Activated naive CD8-positive, alpha-beta T cell (primary cell): Measurements from ENCODE around the gene THSD4.

Experiments
- H3K27ac Mint-ChIP-seq: one replicate; pipeline ENCODE4 v1.8.0; 2021; ENCODE audit warnings: mixed read lengths
- H3K27me3 Mint-ChIP-seq: one replicate; pipeline ENCODE4 v1.8.0; 2021; ENCODE audit warnings: mixed read lengths
- H3K36me3 Mint-ChIP-seq: one replicate; pipeline ENCODE4 v1.8.0; 2021; ENCODE audit warnings: mixed read lengths
- H3K4me1 Mint-ChIP-seq: one replicate; pipeline ENCODE4 v1.8.0; 2021; ENCODE audit warnings: low read depth, mixed read lengths
- H3K4me3 Mint-ChIP-seq: one replicate; pipeline ENCODE4 v1.8.0; 2021; ENCODE audit warnings: mild to moderate bottlenecking, mixed read lengths
- H3K9me3 Mint-ChIP-seq: one replicate; pipeline ENCODE4 v1.8.0; 2021; ENCODE audit warnings: low read depth, mixed read lengths

THSD4 gene

GRCh38 chr15:71538181-71538580 is 422.9 kb downstream of the THSD4 start:
- Mint-ChIP-seq H3K4me1 (no peaks in the 10 kb centered on the region), H3K36me3 (no peaks in the 10 kb centered on the region), H3K9me3 (no peaks in the 10 kb centered on the region), H3K27me3 (peaks cover 8% of the 10 kb centered on the region), H3K27ac (no peak overlapping the region), H3K4me3 (no peak overlapping the region)

GRCh38 chr15:71541746-71542145 is 426.5 kb downstream of the THSD4 start:
- Mint-ChIP-seq H3K4me1 (no peaks in the 10 kb centered on the region), H3K27me3 (peaks cover 8% of the 10 kb centered on the region), H3K27ac (no peak overlapping the region), H3K4me3 (no peak overlapping the region), H3K9me3 (no peaks in the 10 kb centered on the region), H3K36me3 (no peaks in the 10 kb centered on the region)

- peaks cover 8% of the 10 kb centered on the region for H3K27me3 Mint-ChIP-seq
- H3K27ac Mint-ChIP-seq = no peak overlapping the region
- H3K4me1 Mint-ChIP-seq = no peaks in the 10 kb centered on the region
- H3K36me3 Mint-ChIP-seq = no peaks in the 10 kb centered on the region
- H3K9me3 Mint-ChIP-seq = no peaks in the 10 kb centered on the region
- H3K4me3 Mint-ChIP-seq = no peak overlapping the region
These were observed 427.6 kb downstream of the THSD4 start for GRCh38 chr15:71542836-71543235.

- Mint-ChIP-seq H3K36me3 (no peaks in the 10 kb centered on the region), H3K9me3 (no peaks in the 10 kb centered on the region), H3K4me1 (no peaks in the 10 kb centered on the region), H3K27me3 (peaks cover 8% of the 10 kb centered on the region), H3K4me3 (no peak overlapping the region), H3K27ac (no peak overlapping the region)
These were observed 428.1 kb downstream of the THSD4 start for GRCh38 chr15:71543413-71543812.

- H3K27me3 Mint-ChIP-seq = peaks cover 5% of the 10 kb centered on the region
- no peaks in the 10 kb centered on the region for H3K36me3 Mint-ChIP-seq
- no peak overlapping the region for H3K4me3 Mint-ChIP-seq
- no peak overlapping the region for H3K27ac Mint-ChIP-seq
- no peaks in the 10 kb centered on the region for H3K9me3 Mint-ChIP-seq
- no peaks in the 10 kb centered on the region for H3K4me1 Mint-ChIP-seq
These were observed 430.0 kb downstream of the THSD4 start for GRCh38 chr15:71545223-71545760.

GRCh38 chr15:71545923-71546322 is 430.7 kb downstream of the THSD4 start:
- Mint-ChIP-seq H3K27ac (no peak overlapping the region), H3K9me3 (no peaks in the 10 kb centered on the region), H3K27me3 (peaks cover 5% of the 10 kb centered on the region), H3K4me1 (no peaks in the 10 kb centered on the region), H3K4me3 (no peak overlapping the region), H3K36me3 (no peaks in the 10 kb centered on the region)

- Mint-ChIP-seq H3K9me3 (no peaks in the 10 kb centered on the region), H3K27me3 (peaks cover 1% of the 10 kb centered on the region), H3K36me3 (no peaks in the 10 kb centered on the region), H3K4me3 (no peak overlapping the region), H3K27ac (no peak overlapping the region), H3K4me1 (no peaks in the 10 kb centered on the region)
These were observed 431.7 kb downstream of the THSD4 start for GRCh38 chr15:71547011-71547410.

- H3K4me1 Mint-ChIP-seq = no peaks in the 10 kb centered on the region
- no peaks in the 10 kb centered on the region for H3K27me3 Mint-ChIP-seq
- H3K4me3 Mint-ChIP-seq = no peak overlapping the region
- H3K9me3 Mint-ChIP-seq = no peaks in the 10 kb centered on the region
- H3K36me3 Mint-ChIP-seq = no peaks in the 10 kb centered on the region
- no peak overlapping the region for H3K27ac Mint-ChIP-seq
These were observed 433.1 kb downstream of the THSD4 start for GRCh38 chr15:71548401-71548807.

GRCh38 chr15:71549091-71549490 is 433.8 kb downstream of the THSD4 start:
- no peaks in the 10 kb centered on the region for H3K27me3 Mint-ChIP-seq
- H3K36me3 Mint-ChIP-seq = no peaks in the 10 kb centered on the region
- H3K4me3 Mint-ChIP-seq = no peak overlapping the region
- H3K27ac Mint-ChIP-seq = no peak overlapping the region
- H3K9me3 Mint-ChIP-seq = no peaks in the 10 kb centered on the region
- H3K4me1 Mint-ChIP-seq = no peaks in the 10 kb centered on the region

GRCh38 chr15:71549697-71550096 is 434.4 kb downstream of the THSD4 start:
- Mint-ChIP-seq H3K27ac (no peak overlapping the region), H3K4me3 (no peak overlapping the region), H3K4me1 (no peaks in the 10 kb centered on the region), H3K36me3 (no peaks in the 10 kb centered on the region), H3K27me3 (no peaks in the 10 kb centered on the region), H3K9me3 (no peaks in the 10 kb centered on the region)

GRCh38 chr15:71551566-71551965 is 436.3 kb downstream of the THSD4 start:
- Mint-ChIP-seq H3K4me1 (no peaks in the 10 kb centered on the region), H3K27me3 (no peaks in the 10 kb centered on the region), H3K4me3 (no peak overlapping the region), H3K36me3 (no peaks in the 10 kb centered on the region), H3K9me3 (no peaks in the 10 kb centered on the region), H3K27ac (no peak overlapping the region)

GRCh38 chr15:71559098-71559497 is 443.8 kb downstream of the THSD4 start:
- no peaks in the 10 kb centered on the region for H3K36me3 Mint-ChIP-seq
- H3K27ac Mint-ChIP-seq = no peak overlapping the region
- H3K9me3 Mint-ChIP-seq = no peaks in the 10 kb centered on the region
- no peaks in the 10 kb centered on the region for H3K4me1 Mint-ChIP-seq
- H3K27me3 Mint-ChIP-seq = peaks cover 14% of the 10 kb centered on the region
- H3K4me3 Mint-ChIP-seq = no peak overlapping the region

GRCh38 chr15:71559616-71560015 is 444.3 kb downstream of the THSD4 start:
- peaks cover 14% of the 10 kb centered on the region for H3K27me3 Mint-ChIP-seq
- H3K27ac Mint-ChIP-seq = no peak overlapping the region
- no peaks in the 10 kb centered on the region for H3K4me1 Mint-ChIP-seq
- no peak overlapping the region for H3K4me3 Mint-ChIP-seq
- H3K9me3 Mint-ChIP-seq = no peaks in the 10 kb centered on the region
- no peaks in the 10 kb centered on the region for H3K36me3 Mint-ChIP-seq

- no peak overlapping the region for H3K27ac Mint-ChIP-seq
- H3K4me1 Mint-ChIP-seq = no peaks in the 10 kb centered on the region
- no peak overlapping the region for H3K4me3 Mint-ChIP-seq
- H3K27me3 Mint-ChIP-seq = peaks cover 13% of the 10 kb centered on the region
- no peaks in the 10 kb centered on the region for H3K36me3 Mint-ChIP-seq
- no peaks in the 10 kb centered on the region for H3K9me3 Mint-ChIP-seq
These were observed 447.0 kb downstream of the THSD4 start for GRCh38 chr15:71562251-71562650.

- H3K4me3 Mint-ChIP-seq = no peak overlapping the region
- H3K36me3 Mint-ChIP-seq = no peaks in the 10 kb centered on the region
- no peaks in the 10 kb centered on the region for H3K9me3 Mint-ChIP-seq
- H3K27me3 Mint-ChIP-seq = peaks cover 13% of the 10 kb centered on the region
- no peaks in the 10 kb centered on the region for H3K4me1 Mint-ChIP-seq
- H3K27ac Mint-ChIP-seq = no peak overlapping the region
These were observed 448.9 kb downstream of the THSD4 start for GRCh38 chr15:71564217-71564616.

- no peaks in the 10 kb centered on the region for H3K9me3 Mint-ChIP-seq
- H3K36me3 Mint-ChIP-seq = no peaks in the 10 kb centered on the region
These were observed 449.7 kb downstream of the THSD4 start for GRCh38 chr15:71565006-71565405.

More at GRCh38 chr15:71565006-71565405, 449.7 kb downstream of the THSD4 start:
- Mint-ChIP-seq H3K4me3 (no peak overlapping the region), H3K27me3 (peaks cover 11% of the 10 kb centered on the region), H3K4me1 (no peaks in the 10 kb centered on the region), H3K27ac (no peak overlapping the region)
